ENCODE data around the gene AK5.
A peak's percentile ranks its signal among the peaks of the same experiment; 100 is the strongest.
"Not testable (repeated sequence)": the region's sequence is repeated elsewhere in the genome, so short reads cannot be mapped to it uniquely, and the experiment has no call there.

Gene AK5

DNA sequence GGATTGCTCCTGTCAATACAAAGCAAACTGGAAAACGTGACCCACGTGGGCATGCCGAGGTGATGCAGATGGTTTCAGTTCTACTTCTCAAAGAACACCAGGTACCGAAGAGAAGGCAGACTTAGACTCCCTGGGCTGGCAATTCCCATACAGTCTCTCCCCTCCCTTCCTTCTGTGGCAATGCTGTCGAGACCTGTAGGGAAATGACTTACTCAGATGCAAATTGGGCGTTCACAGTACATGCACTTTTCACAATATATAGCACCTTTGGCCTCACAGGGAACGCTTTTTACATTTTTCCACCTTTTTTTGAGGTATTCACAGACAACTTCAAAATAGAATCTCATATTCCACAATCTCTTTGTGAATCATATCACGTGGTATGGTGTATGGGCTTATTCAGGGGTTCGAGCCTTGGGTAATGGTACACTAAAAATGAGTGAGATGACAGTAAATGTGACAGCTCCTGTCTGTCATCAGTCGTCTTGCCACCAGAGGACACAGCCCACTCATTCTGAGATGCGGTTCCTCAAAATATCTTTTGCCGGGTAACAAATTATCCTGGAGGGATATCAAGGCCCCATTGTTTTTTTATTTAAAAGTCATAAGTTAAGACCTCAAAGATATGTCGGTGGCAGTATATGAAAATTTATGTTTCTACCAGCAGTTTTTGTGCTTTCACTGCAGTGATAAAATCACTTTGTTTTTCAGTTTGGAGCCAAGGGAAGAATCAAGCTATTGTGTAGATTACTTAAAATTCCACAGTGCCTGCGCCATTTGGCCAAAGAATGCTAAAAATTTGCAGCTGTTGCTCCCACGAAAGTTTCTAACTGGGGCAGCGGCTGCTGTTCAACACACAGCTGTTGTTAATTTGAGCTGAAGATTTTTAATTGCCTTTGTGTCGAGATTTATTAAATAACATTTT is 232.3 kb downstream of the AK5 start:
- DNase-seq: no peak

DNA sequence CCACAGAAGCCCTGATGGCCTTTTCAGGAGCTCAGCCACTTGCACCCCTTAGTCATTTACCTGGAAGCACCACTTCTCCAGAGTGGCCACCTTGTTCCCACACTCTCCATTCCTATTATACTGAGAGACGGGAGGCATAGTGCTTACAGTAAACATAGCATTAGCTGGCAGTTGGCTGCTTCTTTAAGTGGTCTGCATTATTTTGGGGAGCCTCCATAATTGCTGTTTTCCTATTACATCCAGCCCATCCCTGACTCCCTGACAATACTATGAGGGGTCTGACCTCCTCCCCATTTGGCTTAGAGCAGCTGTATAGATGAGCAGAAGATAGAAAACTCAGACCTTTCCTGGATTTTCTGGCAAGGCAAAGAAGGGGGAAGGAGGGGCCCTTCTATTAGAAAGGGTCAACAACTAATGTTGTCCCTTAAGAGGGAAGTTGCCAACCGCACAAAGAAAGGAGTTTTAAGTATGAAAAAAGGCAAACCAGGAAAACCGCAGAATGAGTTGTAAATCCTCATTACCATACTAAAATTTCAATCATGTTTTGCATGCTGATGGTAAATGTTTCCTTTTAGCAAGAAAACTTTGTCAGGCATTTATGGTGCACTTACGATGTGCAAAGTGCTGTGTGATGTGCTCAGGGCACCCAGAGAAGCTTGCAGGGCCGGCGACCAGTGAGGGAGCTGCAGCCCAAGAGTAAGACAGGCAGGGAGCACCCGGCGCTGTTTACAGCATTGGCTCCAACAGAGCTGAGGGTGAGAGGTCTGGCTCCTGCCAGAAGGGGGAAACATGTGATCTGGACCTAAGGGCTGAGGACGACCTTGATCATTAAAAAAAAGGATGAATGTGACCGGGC is 233.3 kb downstream of the AK5 start:
- no peak for DNase-seq

DNA sequence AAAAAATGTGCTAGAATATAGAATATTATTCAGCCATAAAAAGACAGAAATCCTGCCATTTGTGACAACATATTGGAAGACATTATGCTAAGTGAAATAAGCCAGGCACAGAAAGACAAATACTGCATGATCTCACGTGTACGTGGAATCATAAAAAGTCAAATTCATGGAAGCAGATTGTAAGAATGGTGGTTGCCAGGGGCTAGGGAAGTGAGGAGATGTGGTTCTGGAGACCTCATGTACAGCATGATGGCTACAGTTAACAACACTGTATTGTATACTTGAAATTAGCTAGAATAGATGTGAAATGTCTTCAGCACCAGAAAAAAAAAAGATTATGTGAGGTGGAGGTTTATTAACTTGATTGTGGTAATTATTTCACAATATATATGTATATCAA is 234.3 kb downstream of the AK5 start:
- DNase-seq: no peak

DNA sequence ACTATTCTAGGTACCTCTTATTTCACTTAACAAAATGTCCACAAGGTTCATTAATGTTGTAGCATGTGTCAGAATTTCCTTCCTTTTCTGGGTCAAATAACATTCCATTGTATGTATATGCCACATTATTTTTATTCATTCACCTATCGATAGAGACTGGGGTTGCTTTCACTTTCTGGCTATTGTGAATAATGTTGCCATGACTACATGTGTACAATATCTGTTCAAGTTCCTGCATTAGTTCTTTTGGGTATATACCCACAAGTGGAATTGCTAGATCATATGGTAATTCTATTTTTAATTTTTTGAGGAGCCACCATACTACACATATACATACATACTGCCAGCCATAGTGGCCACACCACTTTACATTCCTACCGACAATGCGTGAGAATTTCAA is 242.2 kb downstream of the AK5 start:
- DNase-seq: no peak

DNA sequence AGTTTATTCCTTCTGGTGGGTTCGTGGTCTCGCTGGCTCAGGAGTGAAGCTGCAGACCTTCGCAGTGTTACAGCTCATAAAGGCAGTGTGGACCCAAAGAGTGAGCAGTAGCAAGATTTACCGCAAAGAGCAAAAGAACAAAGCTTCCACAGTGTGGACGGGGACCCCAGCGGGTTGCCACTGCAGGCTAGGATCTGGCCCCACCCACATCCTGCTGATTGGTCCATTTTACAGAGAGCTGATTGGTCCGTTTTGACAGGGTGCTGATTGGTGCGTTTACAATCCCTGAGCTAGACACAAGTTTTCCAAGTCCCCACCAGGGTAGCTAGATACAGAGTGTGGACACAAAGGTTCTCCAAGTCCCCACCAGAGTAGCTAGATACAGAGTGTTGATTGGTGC is 249.3 kb downstream of the AK5 start:
- not testable (repeated sequence) for DNase-seq

DNA sequence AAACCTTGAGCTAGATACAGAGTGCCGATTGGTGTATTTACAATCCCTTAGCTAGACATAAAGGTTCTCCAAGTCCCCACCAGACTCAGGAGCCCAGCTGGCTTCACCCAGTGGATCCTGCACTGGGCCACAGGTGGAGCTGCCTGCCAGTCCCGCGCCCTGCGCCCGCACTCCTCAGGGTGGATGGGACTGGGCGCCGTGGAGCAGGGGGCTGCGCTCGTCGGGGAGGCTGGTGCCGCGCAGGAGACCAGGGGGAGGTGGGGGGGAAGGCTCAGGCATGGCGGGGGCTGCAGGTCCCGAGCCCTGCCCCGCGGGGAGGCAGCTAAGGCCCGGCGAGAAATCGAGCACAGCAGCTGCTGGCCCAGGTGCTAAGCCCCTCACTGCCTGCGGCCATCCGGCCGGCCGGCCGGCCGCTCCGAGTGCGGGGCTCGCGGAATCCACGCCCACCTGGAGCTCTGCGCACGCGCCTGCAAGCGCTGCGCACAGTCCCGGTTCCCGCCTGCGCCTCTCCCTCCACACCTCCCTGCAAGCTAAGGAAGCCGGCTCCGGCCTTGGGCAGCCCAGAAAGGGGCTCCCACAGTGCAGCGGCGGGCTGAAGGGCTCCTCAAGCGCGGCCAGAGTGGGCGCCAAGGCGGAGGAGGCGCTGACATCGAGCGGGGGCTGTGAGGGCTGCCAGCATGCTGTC is 249.9 kb downstream of the AK5 start:
- DNase-seq: not testable (repeated sequence)

DNA sequence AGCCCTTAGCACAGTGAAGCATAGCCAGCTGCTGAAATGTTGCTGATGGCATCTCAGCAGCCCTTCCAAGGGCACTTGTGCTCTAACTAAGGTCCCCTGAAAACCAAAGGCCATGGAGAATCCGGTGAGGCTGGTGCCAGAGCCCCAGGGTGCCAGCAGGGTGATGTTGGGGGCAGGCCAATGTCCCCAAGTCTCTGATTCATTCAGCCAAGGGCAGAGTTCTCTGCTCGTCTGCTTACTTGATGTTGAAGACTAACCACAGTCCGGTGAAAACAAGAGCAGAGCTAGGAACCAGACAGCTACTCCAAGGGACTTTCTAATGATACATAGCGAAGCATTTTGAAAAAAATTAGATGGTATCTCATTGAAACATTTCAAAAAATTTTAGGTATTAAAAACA is 250.8 kb downstream of the AK5 start:
- no peak for DNase-seq

DNA sequence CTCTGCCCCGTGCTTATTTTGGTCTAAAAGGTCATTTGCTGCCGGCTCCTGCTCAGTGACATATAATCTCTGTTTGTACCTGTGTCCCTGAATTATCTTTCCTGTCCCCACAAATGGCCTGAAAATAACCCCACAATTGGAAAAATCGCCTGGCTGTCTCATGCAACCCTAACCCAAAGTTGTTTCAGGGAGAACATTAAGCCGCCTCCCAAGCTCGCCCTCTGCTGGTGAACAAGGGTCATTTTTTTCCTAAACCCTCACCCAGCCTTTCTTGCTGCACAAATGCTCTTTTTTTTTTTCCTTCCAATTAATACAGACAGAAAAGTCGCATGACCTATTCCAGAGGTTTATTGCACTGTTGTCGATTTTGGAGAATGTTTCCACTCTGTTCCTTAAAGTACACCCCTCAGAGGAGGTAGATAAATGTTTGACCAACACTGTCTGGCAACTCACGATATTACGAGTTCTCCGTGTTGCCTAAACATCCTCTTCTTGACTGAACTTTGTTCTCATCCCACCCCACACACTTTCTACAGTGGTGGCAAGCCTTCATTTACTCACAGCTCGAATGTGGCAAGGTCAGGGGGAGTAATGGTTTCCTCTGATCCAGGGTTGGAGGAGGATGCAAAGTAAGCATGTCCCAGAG is 252.0 kb downstream of the AK5 start:
- DNase-seq: peak; percentile 32

DNA sequence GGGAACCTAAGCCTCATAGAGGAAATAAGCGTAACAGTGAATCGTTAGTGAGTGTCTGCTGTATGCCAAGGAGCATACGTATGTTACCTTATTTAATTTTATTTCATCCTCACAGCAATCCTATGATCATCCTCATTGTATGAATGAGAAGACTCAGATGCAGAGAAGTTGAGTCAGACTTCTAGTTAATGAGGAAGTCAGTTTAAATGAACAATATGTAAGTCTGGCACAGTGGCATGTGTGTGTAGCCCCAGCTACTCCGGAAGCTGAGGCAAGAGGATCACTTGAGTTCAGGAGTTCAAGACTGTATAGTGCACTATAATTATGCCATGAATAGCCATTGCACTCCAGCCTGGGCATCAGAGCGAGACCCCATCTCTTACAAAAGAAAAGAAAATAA is 252.6 kb downstream of the AK5 start:
- no peak for DNase-seq

DNA sequence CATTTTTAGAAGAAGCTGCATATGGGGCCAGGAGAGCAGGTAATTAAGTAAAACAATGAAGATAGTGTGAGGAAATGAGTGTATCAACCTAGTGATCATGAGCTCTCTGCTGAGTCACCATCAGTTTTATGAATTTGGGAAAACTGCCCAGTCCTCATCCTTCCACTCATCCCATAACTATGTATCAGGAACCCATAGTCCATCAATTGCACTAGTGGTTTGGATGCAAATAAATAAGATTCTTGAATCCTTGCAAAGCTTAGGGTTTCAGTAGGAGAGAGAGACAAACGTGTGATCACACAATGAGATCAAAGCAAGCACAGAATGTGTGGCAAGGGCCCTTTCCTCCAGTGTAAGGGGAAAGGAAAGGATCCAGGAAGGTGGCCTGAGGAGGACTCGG is 255.0 kb downstream of the AK5 start:
- DNase-seq: no peak

DNA sequence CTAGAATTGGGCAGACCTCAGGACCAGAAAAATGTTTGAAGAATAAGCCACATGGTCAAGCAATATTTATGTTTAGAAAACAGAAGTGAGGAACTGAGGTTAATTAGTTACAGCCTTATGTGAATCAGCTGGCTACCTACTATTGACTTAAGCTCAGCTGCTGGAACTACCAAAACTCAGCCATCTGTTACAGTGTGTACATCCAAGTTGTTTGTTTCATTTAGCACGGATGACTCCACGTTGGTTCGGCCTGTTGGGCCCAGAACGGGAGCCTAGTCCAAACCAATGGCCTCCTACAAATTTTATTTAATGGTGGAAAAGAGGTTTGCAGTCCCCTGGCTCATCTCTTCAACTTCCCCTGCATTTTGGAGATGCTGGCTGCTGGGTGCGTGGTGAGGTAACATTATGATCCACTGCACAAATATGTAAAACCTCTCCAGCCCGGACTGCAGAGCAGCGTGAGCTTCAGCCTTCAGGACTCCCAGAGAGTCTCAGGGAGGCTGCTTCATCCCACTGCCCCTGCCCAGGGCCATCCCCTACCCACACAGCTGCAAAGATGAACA is 257.2 kb downstream of the AK5 start:
- DNase-seq: no peak

DNA sequence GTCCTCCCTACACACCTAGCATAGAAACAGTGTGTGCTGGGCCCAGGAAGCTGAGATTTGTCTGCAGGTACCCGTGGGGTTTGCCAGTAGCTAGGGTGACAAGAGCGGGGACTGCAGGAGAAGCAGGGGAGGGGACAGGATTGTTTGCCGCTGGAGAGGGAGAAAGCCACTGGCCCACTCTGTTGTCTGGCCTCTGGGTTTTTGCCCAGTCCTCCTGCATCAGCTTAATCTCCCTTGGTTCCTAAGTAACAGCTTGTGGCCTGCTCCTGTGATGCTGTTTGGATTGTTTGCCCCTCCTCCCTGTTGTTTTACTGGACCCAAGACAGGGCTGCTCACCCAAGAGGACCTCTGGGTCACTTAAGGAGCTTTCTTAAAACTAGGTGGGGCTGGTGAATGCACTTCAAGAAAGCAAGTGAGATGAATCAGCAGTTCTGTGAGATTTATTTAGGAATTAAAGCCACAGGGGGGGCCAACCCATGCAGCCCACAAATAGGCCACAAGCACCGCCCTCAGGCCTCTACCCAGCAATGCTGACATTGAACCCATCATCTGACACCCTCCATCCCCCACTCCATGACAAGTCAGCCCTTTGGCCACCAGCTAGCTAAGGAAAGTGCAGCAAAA is 257.8 kb downstream of the AK5 start:
- DNase-seq: no peak

DNA sequence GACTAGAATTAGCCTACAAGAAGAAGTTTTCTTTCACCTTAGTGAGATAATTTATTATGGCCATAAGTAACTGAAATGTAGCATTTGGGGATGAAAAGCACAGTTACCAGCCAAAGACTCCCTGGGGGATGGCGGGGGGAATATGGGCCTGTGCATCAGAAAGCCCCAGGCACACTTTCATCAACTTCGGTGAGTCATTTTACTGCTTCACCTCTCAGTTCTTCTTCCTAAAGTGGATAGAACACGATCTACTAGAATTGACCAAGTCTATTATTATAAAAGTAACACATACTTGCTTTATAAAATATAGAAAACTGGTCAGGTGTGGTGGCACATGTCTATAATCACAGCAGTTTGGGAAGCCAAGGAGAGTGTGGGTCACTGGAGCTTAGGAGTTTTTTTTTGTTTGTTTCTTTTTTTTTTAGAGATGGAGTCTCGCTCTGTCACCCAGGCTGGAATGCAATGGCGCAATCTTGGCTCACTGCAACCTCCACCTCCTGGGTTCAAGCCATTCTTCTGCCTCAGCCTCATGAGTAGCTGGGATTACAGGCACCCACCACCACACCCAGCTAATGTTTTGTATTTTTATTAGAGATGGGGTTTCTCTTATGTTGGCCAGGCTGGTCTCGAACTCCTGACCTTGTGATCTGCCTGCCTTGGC is 258.8 kb downstream of the AK5 start:
- DNase-seq: no peak

DNA sequence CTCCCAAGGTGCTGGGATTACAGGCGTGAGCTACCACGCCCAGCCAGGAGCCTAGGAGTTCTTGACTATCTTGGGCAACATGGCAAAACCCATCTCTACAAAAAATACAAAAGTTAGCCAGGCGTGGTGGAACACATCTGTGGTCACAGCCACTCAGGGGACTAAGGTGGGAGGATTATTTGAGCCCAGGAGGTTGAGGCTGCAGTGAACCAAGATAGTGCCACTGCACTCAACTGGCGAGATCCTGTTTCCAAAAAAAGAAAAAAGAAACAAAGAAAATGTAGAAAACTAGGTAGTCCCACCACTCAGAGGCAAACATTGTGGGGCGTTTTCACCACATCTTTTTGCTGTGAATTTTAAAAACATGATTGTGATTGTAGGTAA is 259.3 kb downstream of the AK5 start:
- DNase-seq: no peak

DNA sequence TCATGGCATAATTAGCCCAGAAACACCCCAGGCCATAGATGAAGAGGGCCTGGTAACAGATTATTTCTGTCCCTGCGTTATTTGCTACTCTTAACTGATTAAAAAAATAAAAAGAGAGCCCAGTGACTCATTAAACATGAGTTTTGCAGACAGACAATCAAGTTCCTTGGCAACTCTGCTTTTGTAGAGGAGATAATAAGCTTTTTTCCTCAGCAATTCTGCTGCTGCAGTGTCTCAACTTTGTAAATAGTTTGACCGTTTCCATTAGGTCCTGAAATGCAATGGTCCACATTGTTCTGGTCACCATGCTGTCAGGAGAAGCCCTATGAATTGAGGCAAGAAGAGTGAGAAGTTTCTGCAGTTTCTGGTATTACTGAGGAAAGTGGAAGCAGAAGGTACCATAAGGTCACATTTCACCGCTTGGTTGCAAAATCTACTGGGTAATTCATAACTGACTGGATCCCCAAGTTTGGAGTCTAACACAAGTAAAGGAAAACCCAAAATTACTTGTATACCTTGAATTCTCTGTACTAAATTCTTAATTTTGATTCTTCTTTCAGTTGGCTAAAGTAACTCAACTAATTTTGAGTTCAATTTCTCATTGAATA is 261.1 kb downstream of the AK5 start:
- no peak for DNase-seq

DNA sequence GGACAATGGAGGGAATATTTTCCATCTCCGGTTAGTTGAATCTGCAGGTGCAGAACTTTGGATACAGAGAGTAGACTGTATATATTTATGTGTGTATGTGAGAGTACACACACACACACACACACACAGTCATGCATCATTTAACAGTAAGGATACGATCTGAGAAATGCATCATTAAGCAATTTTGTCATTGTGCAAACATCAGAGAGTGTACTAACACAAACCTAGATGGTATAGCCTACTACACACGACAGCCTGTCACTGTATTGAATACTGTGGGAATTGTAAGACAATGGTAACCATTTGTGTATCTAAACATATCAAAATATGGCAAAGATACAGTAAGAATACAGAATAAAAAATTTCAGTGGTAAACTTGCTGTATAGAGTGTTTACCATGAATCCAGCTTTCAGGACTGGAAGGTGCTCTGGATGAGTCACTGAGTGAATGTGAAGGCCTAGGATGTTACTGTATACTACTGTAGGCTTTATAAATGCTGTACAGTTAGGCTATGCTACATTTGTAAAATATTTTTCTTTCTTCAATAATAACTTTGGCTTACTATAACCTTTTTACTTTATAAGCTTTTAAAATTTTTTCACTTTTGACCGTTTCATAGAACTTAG is 262.1 kb downstream of the AK5 start:
- peak; percentile 23 for DNase-seq

DNA sequence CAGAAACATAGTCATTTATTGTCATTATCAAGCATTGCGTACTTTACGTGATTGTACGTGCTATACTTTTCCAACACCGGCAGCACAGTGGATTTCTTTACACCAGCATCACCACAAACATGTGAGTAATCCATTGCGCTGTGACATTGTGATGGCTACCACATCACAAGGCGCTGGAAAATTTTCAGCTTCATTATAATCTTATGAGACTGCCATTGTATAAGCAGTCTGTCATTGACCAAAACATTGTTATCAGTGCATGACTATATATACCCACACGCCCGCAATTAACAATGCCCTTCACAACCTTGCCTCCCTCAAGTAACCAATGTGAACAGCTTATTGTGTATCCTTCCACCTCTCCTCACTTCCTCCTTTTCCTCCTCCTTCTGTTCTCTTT is 263.0 kb downstream of the AK5 start:
- no peak for DNase-seq

DNA sequence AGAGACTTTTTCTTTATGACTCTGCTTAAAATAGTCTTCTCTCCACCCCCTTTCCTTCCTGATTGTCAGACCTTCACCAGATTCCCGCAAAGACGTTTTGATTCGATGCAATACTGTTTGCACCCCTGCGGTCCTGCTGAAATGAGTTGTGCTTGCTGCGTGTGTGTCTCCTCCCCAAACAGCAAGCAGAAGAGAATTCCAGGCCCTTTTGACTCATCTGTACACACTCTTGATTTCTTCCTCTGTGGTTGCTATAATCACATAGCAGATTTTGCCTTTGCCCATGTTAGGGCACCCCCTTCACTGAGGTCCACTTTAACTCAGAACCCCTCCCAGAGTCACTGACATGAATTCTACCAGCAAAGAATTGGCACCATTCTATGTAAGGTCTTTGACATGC is 264.2 kb downstream of the AK5 start:
- DNase-seq: no peak

DNA sequence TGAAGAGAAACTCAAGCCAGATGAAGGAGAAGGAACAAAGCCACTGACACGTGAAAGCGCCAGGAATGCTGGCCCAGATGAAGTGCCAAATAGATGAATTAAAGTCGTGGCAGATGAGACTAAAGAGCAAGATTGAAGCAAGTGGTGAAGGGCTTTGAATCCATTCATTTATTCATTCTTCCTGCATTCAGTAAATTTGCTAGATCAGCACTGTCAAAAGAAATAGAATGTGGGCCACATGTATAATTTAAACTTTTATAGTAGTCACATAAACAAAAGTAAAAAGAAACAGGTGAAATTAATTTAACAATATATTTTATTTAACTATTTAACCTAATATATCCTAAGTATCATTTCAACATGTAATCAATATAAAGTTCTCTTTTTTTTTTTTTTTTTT is 265.1 kb downstream of the AK5 start:
- DNase-seq: no peak

DNA sequence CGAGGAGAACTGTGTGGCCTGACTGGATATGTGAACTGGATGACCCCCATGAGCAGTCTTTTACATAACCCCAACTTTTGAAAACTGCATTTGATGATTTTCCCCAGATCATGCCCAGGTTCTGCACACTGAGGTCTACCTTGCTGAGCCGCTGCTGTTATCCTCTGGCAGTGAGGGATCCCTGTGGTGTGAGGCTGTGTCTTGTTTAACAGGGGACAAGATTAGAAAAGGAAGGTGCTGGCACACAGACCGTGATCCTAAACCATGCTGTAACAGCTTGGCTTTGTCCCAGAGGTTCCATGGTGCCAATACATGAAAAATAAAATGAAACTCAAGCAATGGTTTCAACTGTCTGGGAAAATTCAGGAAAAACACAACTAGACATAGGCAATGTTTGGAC is 266.5 kb downstream of the AK5 start:
- no peak for DNase-seq

DNA sequence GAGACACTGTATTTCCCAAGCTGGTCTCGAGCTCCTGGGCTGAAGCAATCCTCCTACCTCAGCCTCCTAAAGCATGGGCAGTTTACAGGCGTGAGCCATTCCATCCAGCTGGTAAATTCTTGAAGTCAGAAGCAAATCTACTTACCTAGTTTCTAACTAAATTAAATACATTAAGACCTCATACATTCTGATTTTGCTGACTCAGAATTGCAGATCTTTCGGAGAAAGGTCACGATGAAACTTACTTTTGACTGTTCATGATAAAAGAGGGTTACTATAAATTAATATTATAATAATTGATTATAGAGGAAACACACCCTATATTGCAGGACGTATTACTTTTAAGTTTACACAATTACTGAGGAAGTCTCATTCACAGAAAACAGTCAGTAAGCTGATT is 268.3 kb downstream of the AK5 start:
- DNase-seq: no peak

Data from NCI-H748 treated with DMSO at 0.1 percent for 48 hours (cell line).